Stimulated activated CD8-positive, alpha-beta memory T cell treated with anti-CD3 and anti-CD28 coated beads, Interleukin-4, amount 100 ng/mL, for 1 hour (primary cell): ENCODE data around the gene SMG6.
"Not testable (repeated sequence)": the region's sequence is repeated elsewhere in the genome, so short reads cannot be mapped to it uniquely, and the experiment has no call there.

Source experiments
- DNase-seq, 2 donors: peaks; one replicate each; pipeline ENCODE4 v3.0.0-alpha.2; 2020; ENCODE audit warnings: low read depth in 2 of 2, low spot score in 1 of 2

The SMG6 gene

GRCh38 chr17:2151358-2152033 is 152.1 kb downstream of the SMG6 start:
- DNase-seq = no peak

DNA sequence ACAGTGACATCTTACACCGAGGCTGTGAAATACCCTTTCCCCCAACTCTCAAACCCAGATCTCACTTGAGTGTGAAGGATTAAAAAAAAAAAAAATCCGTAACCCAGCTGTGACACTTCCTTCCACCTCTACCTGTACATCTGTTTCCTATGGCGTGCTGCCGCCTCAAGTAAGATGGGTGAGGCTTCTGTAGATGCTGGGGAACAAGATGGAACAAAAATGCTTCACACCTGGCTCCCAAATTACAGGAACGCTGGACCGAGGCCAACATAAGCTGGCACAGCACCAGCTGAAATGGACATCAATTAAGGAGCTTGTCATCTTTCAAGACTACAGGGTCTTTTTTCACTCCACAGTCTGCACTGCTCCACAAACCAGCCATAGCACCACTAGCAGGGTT is 152.8 kb downstream of the SMG6 start:
- no peak for DNase-seq

DNA sequence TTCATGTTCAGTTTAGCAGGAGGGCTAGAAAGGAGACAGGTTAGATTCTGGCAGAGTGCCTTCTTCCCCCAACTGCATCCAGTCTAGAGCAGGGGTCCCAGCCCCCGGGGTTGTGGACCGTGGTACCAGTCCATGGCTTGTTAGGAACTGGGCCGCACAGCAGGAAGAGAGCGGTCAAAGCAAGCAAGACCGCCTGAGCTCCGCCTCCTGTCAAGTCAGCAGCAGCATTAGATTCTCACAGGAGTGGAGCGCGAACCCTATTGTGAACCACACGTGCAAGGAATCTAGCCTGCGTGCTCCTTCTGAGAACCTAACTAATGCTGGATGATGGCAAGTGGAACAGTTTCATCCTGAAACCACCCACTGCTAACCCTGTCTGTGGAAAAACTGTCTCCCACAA is 153.7 kb downstream of the SMG6 start:
- no peak for DNase-seq

GRCh38 chr17:2146132-2146871 is 157.3 kb downstream of the SMG6 start:
- no peak for DNase-seq

- no peak for DNase-seq
Measured at GRCh38 chr17:2144701-2145100, 158.9 kb downstream of the SMG6 start.

- no peak for DNase-seq
Measured at GRCh38 chr17:2143332-2143731, 160.3 kb downstream of the SMG6 start.

GRCh38 chr17:2142682-2143081 is 160.9 kb downstream of the SMG6 start:
- DNase-seq = not testable (repeated sequence)

GRCh38 chr17:2140683-2141082 is 162.9 kb downstream of the SMG6 start:
- DNase-seq = no peak

- DNase-seq = no peak
Measured at GRCh38 chr17:2138761-2139160, 164.8 kb downstream of the SMG6 start.

- DNase-seq = no peak
Measured at GRCh38 chr17:2138318-2138717, 165.3 kb downstream of the SMG6 start.

DNA sequence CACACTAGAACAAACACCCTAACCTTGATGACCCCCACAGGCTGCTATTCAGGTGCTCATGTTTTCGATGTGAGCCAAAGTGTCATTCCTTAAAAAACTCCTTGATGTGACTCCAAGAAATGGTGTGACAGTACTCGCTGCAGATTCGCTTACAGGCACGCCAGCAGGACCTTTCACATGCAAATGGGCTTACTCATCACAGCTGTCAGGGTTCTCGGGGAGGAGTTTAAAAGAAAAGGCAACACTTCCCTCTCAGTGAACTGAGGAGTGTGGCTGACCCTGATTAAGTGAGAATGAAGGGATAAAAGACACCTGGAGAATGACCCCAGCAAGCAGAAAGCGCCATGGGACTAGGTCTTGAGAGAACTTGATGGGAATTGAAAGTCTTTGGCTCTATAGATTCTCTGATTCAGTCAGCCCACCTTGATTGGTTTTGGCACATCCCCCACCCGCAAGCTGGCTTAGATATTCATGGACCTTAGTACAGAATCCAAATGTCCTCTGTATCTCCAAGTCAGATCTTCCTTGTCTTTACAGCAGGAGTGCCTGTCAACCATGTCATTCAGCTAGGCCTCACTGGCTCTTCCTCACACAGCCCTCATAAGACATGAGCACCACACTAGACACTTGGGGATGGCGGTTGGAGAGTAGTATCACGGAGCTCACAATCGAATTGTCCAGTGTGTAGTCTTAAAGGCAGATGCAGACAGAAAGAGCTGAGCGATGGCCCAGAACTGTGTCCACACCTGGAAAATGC is 166.1 kb downstream of the SMG6 start:
- no peak for DNase-seq

DNA sequence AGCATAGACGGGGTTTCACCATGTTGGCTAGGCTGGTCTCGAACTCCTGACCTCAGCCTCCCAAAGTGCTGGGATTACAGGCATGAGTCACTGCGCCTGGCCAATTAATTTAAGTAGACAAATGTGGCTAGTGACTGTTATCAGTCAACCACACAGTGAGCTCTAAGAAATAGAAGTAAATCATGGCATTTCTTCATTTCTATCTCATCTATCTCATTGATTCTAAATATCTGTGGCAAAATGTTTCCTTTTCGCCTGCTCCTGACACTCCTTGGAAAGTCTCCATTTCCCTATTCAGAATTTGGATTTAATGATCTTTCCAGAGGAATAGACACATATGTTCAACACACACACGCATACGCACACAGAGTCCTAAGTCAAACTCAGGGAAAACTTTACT is 167.3 kb downstream of the SMG6 start:
- DNase-seq = no peak

- no peak for DNase-seq
Measured at GRCh38 chr17:2128011-2128410, 175.6 kb downstream of the SMG6 start.

- no peak for DNase-seq
Measured at GRCh38 chr17:2125013-2125535, 178.5 kb downstream of the SMG6 start.

DNA sequence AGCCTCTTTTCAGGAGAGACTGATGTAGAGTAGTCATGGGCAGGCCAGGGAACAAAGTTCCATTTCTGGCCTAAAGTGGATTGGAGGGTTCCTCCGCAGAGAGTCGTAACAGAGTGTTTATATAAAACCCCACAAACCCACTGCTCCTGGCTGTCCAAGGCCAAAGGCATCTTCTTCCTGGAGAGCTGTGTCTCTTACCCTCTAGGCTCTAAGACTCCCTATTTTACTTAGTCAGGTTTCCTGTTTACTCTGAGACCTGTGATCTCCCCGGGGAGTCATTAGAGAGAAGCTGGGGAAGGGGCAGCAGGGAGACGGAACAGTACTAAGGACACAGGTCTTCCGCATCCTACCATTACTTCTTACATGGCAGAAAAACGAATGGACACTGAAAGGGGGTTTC is 179.2 kb downstream of the SMG6 start:
- no peak for DNase-seq

DNA sequence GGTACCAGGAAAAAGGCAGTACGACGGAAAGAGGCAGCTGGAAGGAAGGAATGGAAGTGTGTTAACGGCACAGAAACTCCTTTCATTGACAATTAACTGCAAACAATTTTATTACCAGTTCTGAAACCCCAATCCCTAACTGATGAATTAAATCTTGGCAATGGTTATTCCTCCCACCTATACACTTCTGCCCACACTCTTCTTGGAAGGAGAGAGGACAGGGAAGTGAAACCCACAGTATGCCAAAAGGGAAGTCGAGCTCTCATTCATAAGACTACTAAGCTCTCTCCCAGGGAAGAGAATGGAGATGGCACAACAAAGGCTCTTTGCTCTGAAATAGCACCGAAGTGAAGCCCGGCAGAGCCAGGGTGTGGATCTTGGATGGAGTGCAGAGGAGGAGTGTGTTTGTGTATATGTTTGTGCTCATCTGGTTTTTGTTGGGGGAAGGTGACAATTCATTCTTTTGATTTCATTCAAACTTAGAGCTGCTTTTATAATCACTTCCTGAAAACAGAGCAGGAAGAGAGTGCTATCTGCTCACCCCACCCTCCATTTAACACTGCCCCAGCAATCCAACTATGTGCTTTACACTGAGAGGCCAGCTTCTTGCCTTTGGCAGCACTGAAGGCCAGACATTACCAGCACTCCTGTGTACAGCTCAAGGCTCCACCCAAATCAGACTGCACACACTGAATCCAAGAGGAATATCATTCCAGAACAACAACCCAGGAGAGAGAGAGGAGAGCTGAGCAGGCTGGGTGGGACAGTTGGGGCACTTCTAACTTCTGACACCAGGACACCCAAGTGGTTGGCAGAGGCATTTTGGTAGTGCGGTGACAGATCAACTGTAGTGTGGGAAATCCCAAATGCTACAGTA is 180.0 kb downstream of the SMG6 start:
- DNase-seq = no peak

- no peak for DNase-seq
Measured at GRCh38 chr17:2122641-2123302, 180.8 kb downstream of the SMG6 start.

DNA sequence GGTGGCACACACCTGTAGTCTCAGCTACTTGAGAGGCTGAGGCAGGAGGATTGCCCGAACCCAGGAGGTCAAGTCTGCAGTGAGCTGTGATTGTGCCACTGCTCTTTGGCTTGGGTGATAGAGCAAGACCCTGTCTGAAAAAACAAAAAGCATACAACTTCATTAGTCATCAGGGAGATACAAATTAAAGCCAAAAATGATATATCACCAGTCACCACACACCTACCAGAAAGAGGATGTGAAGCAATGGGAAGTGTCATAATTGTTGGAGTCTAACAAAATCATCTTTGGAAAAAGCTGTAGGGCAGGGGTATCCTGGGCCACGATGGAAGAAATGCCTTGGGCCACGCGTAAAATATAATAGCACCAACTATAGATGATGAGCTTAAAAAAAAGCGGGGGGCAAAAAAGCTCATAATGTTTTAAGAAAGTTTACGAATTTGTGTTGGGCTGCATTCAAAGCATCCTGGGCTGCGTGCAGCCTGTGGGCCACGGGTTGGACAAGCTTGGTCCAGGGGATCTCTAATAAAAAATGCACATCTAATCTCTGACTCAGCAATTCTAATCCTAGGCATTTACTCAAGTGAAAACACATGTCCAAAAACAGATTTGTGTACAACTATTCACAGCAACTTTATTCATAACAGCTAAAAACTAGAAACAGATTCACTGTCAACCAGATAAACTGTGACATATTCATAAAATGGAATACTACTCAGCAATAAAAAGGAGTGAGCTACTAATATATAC is 182.8 kb downstream of the SMG6 start:
- no peak for DNase-seq

DNA sequence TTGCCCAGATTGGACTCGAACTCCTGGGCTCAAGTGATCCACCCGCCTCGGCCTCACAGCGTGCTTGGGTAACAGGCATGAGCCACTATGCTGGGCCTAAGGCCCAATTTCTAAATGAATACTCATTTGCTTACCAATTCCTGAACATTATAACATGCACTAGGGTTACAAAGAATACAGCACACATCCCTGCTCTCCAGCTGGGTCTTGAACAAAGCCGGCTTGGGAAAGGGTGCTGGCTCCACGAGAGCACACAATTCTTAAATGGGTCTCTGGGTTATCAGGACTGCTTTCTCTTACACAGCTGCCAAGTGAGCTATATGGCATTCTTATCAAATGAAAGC is 190.3 kb downstream of the SMG6 start:
- DNase-seq = no peak

DNA sequence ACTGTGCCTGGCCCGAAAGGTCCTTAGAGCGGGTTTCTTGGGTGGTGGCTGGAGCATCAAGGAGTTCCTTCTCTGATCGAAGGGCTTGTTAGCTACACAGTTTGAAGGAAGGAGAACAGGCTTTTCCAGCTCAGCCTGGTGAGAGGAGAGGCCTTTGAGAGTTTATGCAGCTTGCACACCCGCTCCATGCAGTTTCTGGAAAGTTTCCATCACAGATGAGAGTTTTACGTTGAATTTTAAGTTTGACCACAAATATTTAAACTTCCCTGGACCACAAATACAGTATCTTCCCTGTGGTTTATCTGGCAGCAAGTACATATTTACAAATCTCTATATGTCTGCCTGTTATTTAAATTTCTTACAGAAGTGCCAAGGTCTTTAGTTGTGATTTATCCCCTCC is 191.9 kb downstream of the SMG6 start:
- no peak for DNase-seq
